Lung (tissue), 12 donors: ENCODE measurements around the gene SLCO1B1. TPM values are rescaled to one million over a fixed set of nuclear protein-coding genes. Genes with fewer than 3 reads are reported as not detected.

ENCODE experiments used
- ATAC-seq: fragments of 200-7000 bp; cut with Tn5 transposase; one replicate; pipeline ENCODE4 v1.9.1; 2020; ENCODE audit warnings: moderate number of reproducible peaks; ENCODE audit not compliant: insufficient read depth, low FRiP score
- DNase-seq, 3 donors: peaks; one replicate each; pipeline ENCODE4 v3.0.0-alpha.2; 2013 to 2017
- H3K27ac ChIP-seq, 2 donors: one replicate each; pipeline ENCODE4 v1.5.1; 2013; ENCODE audit warnings: mild to moderate bottlenecking in 2 of 2, moderate library complexity in 2 of 2, control low read depth in 1 of 2, inconsistent platforms in 1 of 2, low read depth in 1 of 2, low read length in 1 of 2
- H3K27me3 ChIP-seq, 3 donors: one replicate each; pipeline ENCODE4 v1.5.1; 2013; ENCODE audit warnings: low read length in 2 of 3; ENCODE audit not compliant: control insufficient read depth in 3 of 3, insufficient read depth in 3 of 3
- H3K36me3 ChIP-seq, 4 donors: one replicate each; pipeline ENCODE4 v1.5.1; 2013; ENCODE audit warnings: low read length in 4 of 4, mild to moderate bottlenecking in 1 of 4, moderate library complexity in 1 of 4; ENCODE audit not compliant: control insufficient read depth in 4 of 4, insufficient read depth in 4 of 4
- H3K4me1 ChIP-seq, 5 donors: one replicate each; pipeline ENCODE4 v1.5.1; 2013; ENCODE audit warnings: low read length in 5 of 5, mild to moderate bottlenecking in 2 of 5, moderate library complexity in 1 of 5; ENCODE audit not compliant: control insufficient read depth in 5 of 5, insufficient read depth in 5 of 5
- H3K4me3 ChIP-seq: one replicate; pipeline ENCODE4 v1.5.1; 2013; ENCODE audit warnings: mild to moderate bottlenecking, control low read depth, moderate library complexity
- H3K9ac ChIP-seq, 2 donors: one replicate each; pipeline ENCODE4 v1.5.1; 2013; ENCODE audit warnings: low read length in 2 of 2, control low read depth in 1 of 2; ENCODE audit not compliant: insufficient read depth in 1 of 2
- H3K9me3 ChIP-seq, 4 donors: one replicate each; pipeline ENCODE4 v1.5.1; 2013; ENCODE audit warnings: low read length in 3 of 4, mild to moderate bottlenecking in 1 of 4, moderate library complexity in 1 of 4; ENCODE audit not compliant: control insufficient read depth in 4 of 4, insufficient read depth in 3 of 4
- WGBS, 2 donors: extraction: QIAGEN DNeasy Blood & Tissue Kit; methylation state at CpG; one replicate each; pipeline ENCODE4 v1.1.7; 2013; 5-methylcytosine and 5-hydroxymethylcytosine counted together
- polyA plus RNA-seq, 2 donors: library from polyadenylated mRNA; stranded (reverse); fragments of 200-250 nt; gene quantifications; one replicate each; pipeline ENCODE4 v1.2.1, GENCODE V29; 2013
- total RNA-seq, 2 donors: library from RNA; depleted of rRNA in 1 of 2; stranded (reverse); fragments of >200 nt in 1 of 2; gene quantifications; one replicate each; pipeline ENCODE4 v1.2.1, GENCODE V29; 2014 to 2021
- TF ChIP-seq, protein P1 (sequence below): IDR thresholded peaks from 2 replicates; pipeline ENCODE4 v1.5.1; 2012; ENCODE audit warnings: mild to moderate bottlenecking; ENCODE audit errors: control extremely low read depth, extremely low read depth
- donor health status: control.
- donor health status: control.
- donor health status: Bipolar disorder and iron deficiency.
- donor health status: healthy.
- donor health status: DM: yes; HTN: yes; CAD: no.

SLCO1B1 gene
- total and polyA plus RNA-seq, 4 donors, result not detected

DNA sequence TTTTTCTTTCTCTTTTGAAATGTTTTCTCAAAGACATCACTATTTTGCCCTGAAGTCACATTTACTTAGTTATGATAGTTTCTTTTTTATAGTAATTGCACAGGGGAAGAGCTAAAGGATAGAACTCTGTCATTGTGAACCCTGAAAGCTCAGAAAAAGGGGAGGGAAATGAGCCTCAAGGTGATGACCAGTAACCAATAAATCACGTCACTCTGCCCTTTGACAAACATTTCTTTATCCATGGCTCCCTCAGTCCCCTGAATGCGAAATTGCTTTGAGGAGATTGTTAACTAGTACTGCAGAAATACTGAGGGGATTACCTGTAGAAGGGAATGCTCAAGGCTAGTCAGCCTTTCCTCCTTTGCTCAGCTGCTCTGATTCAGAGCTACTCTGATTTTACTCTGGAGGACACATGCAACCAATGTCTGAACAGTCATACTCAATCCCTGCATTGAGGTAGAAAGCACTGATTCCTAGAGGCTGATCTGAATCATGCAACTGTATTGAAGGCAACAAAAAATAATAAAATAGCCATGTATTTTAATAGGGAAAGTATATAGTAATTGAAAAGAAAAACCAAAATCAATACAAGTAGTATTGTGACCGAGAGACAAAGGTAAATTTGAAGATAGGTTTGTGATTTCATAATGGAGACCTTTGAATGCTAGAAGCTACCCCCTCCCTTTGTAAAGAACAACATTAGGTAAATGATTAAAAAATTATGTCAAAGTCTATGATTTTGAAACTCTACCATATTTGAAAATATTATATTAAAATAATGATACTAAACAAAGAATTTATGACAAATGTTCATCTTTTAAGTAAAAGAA is 24.7 kb downstream of the SLCO1B1 start:
- no peaks in the 10 kb centered on the region for H3K4me1 ChIP-seq
- no peaks in the 10 kb centered on the region for H3K9me3 ChIP-seq
- 79 to 81% methylated on average over 3 of the region's 3 CpGs for WGBS, 2 donors
- H3K4me3 ChIP-seq, result no peak overlapping the region
- no peak overlapping the region for H3K27ac ChIP-seq
- DNase-seq (no peak), ATAC-seq (no peak)
- H3K9ac ChIP-seq, result no peak overlapping the region
- TF ChIP-seq, protein P1, sequence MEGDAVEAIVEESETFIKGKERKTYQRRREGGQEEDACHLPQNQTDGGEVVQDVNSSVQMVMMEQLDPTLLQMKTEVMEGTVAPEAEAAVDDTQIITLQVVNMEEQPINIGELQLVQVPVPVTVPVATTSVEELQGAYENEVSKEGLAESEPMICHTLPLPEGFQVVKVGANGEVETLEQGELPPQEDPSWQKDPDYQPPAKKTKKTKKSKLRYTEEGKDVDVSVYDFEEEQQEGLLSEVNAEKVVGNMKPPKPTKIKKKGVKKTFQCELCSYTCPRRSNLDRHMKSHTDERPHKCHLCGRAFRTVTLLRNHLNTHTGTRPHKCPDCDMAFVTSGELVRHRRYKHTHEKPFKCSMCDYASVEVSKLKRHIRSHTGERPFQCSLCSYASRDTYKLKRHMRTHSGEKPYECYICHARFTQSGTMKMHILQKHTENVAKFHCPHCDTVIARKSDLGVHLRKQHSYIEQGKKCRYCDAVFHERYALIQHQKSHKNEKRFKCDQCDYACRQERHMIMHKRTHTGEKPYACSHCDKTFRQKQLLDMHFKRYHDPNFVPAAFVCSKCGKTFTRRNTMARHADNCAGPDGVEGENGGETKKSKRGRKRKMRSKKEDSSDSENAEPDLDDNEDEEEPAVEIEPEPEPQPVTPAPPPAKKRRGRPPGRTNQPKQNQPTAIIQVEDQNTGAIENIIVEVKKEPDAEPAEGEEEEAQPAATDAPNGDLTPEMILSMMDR, result no peak
- no peaks in the 10 kb centered on the region for H3K27me3 ChIP-seq
- H3K36me3 ChIP-seq, result no peaks in the 10 kb centered on the region

DNA sequence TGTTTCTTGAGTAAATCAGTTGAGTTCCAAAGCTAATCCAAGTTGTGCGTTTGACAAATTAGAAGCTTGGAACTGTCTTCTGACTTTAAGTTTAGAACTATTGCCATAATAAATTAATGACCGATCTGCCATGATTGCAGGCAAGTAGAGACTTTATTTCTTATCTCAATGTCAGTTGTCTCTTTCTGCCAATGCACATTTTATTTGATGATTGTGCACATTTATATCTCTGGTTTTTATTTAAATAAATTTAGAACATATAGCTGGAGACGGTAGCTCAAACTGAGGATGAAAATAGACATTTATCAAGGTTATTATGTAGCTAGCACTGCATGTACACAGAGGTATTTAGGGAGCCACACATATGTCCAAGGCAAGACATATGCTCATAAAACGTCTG is 34.1 kb downstream of the SLCO1B1 start:
- no peak overlapping the region for H3K9ac ChIP-seq
- H3K4me1 ChIP-seq, result no peaks in the 10 kb centered on the region
- H3K36me3 ChIP-seq, result no peaks in the 10 kb centered on the region
- no peaks in the 10 kb centered on the region for H3K27me3 ChIP-seq
- no peak overlapping the region for H3K27ac ChIP-seq
- peaks cover 0 to 7% (median 0%) of the 10 kb centered on the region in 4 donors for H3K9me3 ChIP-seq
- TF ChIP-seq, protein P1, result no peak
- ATAC-seq (no peak), DNase-seq (no peak)
- no peak overlapping the region for H3K4me3 ChIP-seq
- WGBS, 2 donors, result 77 to 78% methylated on average over 4 of the region's 4 CpGs

DNA sequence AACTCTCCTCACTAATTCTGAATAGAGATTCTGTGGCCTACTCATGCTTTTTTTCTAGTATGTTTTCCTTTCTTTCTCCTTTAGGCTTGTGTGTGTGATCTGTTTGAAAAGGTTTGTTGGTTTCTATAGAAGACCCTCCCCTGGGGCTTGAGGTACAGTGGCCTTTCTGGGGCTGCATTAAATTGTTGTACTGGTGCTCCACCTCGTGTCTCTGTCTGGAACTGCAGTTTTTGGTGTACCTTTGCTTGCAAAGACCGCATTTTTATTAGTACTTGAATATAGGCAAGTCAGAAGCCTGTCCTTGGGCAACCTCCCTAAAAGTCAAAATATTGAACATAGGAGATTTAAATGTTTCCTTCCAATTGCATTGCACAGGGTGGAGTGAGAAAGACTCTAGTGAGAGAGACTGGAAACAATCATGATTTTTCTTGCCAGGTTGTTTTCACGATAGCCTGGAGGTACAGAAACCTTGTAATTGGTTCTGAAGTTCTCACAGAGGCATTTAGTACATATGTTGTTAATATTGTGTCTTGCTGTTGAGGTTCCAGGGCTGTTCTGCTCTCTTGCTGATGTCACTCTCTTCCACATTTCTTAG is 39.0 kb downstream of the SLCO1B1 start:
- Histone ChIP-seq H3K27me3 (no peaks in the 10 kb centered on the region), H3K4me3 (no peak overlapping the region), H3K9me3 (peaks cover 0 to 7% (median 0%) of the 10 kb centered on the region in 4 donors), H3K27ac (no peak overlapping the region), H3K36me3 (no peaks in the 10 kb centered on the region), H3K9ac (no peak overlapping the region), H3K4me1 (no peaks in the 10 kb centered on the region)
- 42 to 45% methylated on average over 3 of the region's 3 CpGs for WGBS, 2 donors
- peak; percentile 38 to 44 (median 40) for DNase-seq
- peak; percentile 51 for ATAC-seq
- TF ChIP-seq, protein P1, result peak; percentile 6
